Glutamatergic neuron (in vitro differentiated cells): ENCODE measurements around the gene TIMP2. TPM values are rescaled to one million over a fixed set of nuclear protein-coding genes. Genes with fewer than 3 reads are reported as not detected.
A peak's percentile ranks its signal among the peaks of the same experiment; 100 is the strongest.
"Not testable (repeated sequence)": the region's sequence is repeated elsewhere in the genome, so short reads cannot be mapped to it uniquely, and the experiment has no call there.

ENCODE experiments used
- DNase-seq: peaks from one replicate; pipeline ENCODE4 v3.0.0; 2022
- H3K27ac Mint-ChIP-seq: one replicate; pipeline ENCODE4 v1.8.0; 2020; ENCODE audit warnings: mild to moderate bottlenecking, mixed read lengths, inconsistent platforms; ENCODE audit not compliant: unreplicated experiment
- H3K27me3 Mint-ChIP-seq: one replicate; pipeline ENCODE4 v1.8.0; 2020; ENCODE audit warnings: mild to moderate bottlenecking, moderate library complexity, mixed read lengths, inconsistent platforms; ENCODE audit not compliant: unreplicated experiment
- H3K36me3 Mint-ChIP-seq: one replicate; pipeline ENCODE4 v1.8.0; 2020; ENCODE audit warnings: mild to moderate bottlenecking, mixed read lengths, inconsistent platforms; ENCODE audit not compliant: unreplicated experiment
- H3K4me1 Mint-ChIP-seq: one replicate; pipeline ENCODE4 v1.8.0; 2020; ENCODE audit warnings: mild to moderate bottlenecking, low read depth, mixed read lengths, inconsistent platforms; ENCODE audit not compliant: unreplicated experiment
- H3K4me3 Mint-ChIP-seq: one replicate; pipeline ENCODE4 v1.8.0; 2020; ENCODE audit warnings: mild to moderate bottlenecking, mixed read lengths, inconsistent platforms; ENCODE audit not compliant: unreplicated experiment
- H3K9me3 Mint-ChIP-seq: one replicate; pipeline ENCODE4 v1.8.0; 2020; ENCODE audit warnings: mild to moderate bottlenecking, moderate library complexity, mixed read lengths, inconsistent platforms; ENCODE audit not compliant: unreplicated experiment
- CTCF ChIP-seq: fragments of 200-600 bp; sonication (generic); IDR thresholded peaks from one replicate; pipeline ENCODE4 v1.5.0; 2021; ENCODE audit not compliant: partially characterized antibody, unreplicated experiment
- total RNA-seq: library from RNA; stranded (reverse); fragmentation: NEBNext Ultra II Directional; extraction: Animal tissue kit (Norgen Biotek cat#: 25700); gene quantifications from one replicate; pipeline ENCODE4 v1.2.1, GENCODE V29; 2021; ENCODE audit not compliant: unreplicated experiment

TIMP2 gene
- total RNA-seq, 1 donor from 2014 or later = 121 TPM

GRCh38 chr17:78891406-78892061 is 33.7 kb downstream of the TIMP2 start:
- H3K36me3 Mint-ChIP-seq = no peaks in the 10 kb centered on the region
- H3K27me3 Mint-ChIP-seq = peaks cover 5% of the 10 kb centered on the region
- peak overlapping the region; percentile 35 for H3K4me3 Mint-ChIP-seq
- no peak for DNase-seq
- H3K27ac Mint-ChIP-seq = peak overlapping the region; percentile 68
- peaks cover 7% of the 10 kb centered on the region for H3K9me3 Mint-ChIP-seq
- H3K4me1 Mint-ChIP-seq = peaks cover 30% of the 10 kb centered on the region
- no peak for TF ChIP-seq CTCF

DNA sequence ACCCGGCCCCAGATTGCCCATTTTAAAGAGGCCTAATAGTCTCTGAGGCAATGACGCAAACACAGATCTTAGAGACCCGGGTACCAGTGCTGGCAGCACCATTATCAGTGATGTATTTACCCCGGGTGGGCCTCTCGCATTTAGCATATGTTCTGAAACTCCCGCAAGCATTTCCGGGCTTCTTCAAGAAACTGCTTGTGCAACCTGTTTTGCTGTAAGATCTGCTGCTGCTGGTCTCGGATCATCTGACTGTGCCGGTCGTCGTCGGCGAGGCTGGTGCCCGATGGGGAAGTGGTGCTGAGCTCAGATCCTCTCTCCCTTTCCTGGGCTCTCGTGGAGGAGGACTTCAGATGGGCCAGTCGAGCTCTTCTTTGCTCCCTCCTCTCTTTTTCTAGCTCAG is 34.7 kb downstream of the TIMP2 start:
- Mint-ChIP-seq H3K4me1 (peaks cover 30% of the 10 kb centered on the region), H3K4me3 (no peak overlapping the region), H3K27ac (no peak overlapping the region), H3K36me3 (no peaks in the 10 kb centered on the region), H3K9me3 (peaks cover 7% of the 10 kb centered on the region), H3K27me3 (peaks cover 5% of the 10 kb centered on the region)
- no peak for TF ChIP-seq CTCF
- no peak for DNase-seq

GRCh38 chr17:78890096-78890495 is 35.1 kb downstream of the TIMP2 start:
- H3K27me3 Mint-ChIP-seq, H3K27ac Mint-ChIP-seq, H3K9me3 Mint-ChIP-seq, DNase-seq, H3K36me3 Mint-ChIP-seq, H3K4me3 Mint-ChIP-seq: not testable (repeated sequence)
- H3K4me1 Mint-ChIP-seq = peaks cover 30% of the 10 kb centered on the region

GRCh38 chr17:78889531-78889930 is 35.7 kb downstream of the TIMP2 start:
- H3K36me3 Mint-ChIP-seq = no peaks in the 10 kb centered on the region
- DNase-seq = no peak
- no peak overlapping the region for H3K27ac Mint-ChIP-seq
- no peak for TF ChIP-seq CTCF
- peaks cover 6% of the 10 kb centered on the region for H3K27me3 Mint-ChIP-seq
- peaks cover 30% of the 10 kb centered on the region for H3K4me1 Mint-ChIP-seq
- no peak overlapping the region for H3K4me3 Mint-ChIP-seq
- peaks cover 7% of the 10 kb centered on the region for H3K9me3 Mint-ChIP-seq

- peaks cover 7% of the 10 kb centered on the region for H3K27me3 Mint-ChIP-seq
- no peak overlapping the region for H3K4me3 Mint-ChIP-seq
- H3K4me1 Mint-ChIP-seq = peaks cover 30% of the 10 kb centered on the region
- no peaks in the 10 kb centered on the region for H3K36me3 Mint-ChIP-seq
- peaks cover 7% of the 10 kb centered on the region for H3K9me3 Mint-ChIP-seq
- DNase-seq = no peak
- H3K27ac Mint-ChIP-seq = peak overlapping the region; percentile 17
- no peak for TF ChIP-seq CTCF
Measured at GRCh38 chr17:78888941-78889518, 36.2 kb downstream of the TIMP2 start.
